BJ (cell line): Measurements from ENCODE around the gene RBAK. TPM values are rescaled to one million over a fixed set of nuclear protein-coding genes. Genes with fewer than 3 reads are reported as not detected.
"Not testable (repeated sequence)": the region's sequence is repeated elsewhere in the genome, so short reads cannot be mapped to it uniquely, and the experiment has no call there.

Experiments used
- CTCF ChIA-PET: fragments of 350-600 bp; formaldehyde crosslinking; extraction: SDS; loops from one replicate; lab custom pipeline; 2021; ENCODE audit warnings: antibody characterized with exemption, inconsistent platforms; lab: Yijun Ruan, JAX
- POLR2A ChIA-PET: fragments of 300-600 bp; sonication (Branson Sonifier 250); formaldehyde crosslinking; extraction: SDS; loops from one replicate; lab custom pipeline; 2021; ENCODE audit warnings: antibody characterized with exemption; lab: Charles Lee
- DNase-seq: peaks from one replicate; pipeline ENCODE4 v3.0.0-alpha.2; 2011; ENCODE audit warnings: low read depth
- H3K27me3 ChIP-seq: 2 replicates; pipeline ENCODE4 v1.6.0; 2011; ENCODE audit warnings: low read length; ENCODE audit not compliant: control insufficient read depth, insufficient read depth
- H3K36me3 ChIP-seq: 2 replicates; pipeline ENCODE4 v1.5.1; 2011; ENCODE audit warnings: low read length; ENCODE audit not compliant: control insufficient read depth, insufficient read depth
- H3K4me3 ChIP-seq: 2 replicates; pipeline ENCODE4 v1.5.1; 2011; ENCODE audit warnings: low read depth, mild to moderate bottlenecking, control low read depth, low read length
- polyA plus RNA-seq: library from polyadenylated mRNA; depleted of rRNA; stranded (reverse); fragments of >200 nt; gene quantifications from 2 replicates; pipeline ENCODE4 v1.2.3, GENCODE V29; 2011
- TF ChIP-seq, protein P1 (sequence below): IDR thresholded peaks from 2 replicates; pipeline ENCODE4 v1.5.1; 2011; ENCODE audit warnings: low read depth, mild to moderate bottlenecking, control low read depth, inconsistent platforms, low read length, moderate library complexity; ENCODE audit not compliant: insufficient read depth

RBAK gene
- polyA plus RNA-seq, 1 experiment, result 1.9 TPM

DNA sequence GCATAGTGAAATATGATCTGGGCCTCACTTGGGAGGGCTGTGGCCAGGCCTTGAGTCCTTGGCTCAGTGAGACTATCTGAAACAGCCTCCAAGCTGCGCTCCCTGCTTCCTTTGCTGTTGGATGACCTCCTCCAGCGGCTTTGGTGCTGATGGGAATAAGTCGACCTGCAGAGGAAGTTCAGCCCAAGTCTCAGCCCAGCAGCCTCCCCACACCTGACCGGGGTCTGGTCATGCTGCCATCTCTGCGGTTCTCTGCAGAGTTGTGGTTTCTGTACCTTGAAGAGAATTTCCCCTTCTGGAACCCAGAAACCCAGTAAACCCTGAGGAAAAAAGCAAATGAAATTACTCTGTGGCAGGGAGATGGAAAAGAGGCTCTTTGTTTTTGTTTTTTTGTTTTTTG lies 4.6 kb upstream of the RBAK start:
- TF ChIP-seq, protein P1, sequence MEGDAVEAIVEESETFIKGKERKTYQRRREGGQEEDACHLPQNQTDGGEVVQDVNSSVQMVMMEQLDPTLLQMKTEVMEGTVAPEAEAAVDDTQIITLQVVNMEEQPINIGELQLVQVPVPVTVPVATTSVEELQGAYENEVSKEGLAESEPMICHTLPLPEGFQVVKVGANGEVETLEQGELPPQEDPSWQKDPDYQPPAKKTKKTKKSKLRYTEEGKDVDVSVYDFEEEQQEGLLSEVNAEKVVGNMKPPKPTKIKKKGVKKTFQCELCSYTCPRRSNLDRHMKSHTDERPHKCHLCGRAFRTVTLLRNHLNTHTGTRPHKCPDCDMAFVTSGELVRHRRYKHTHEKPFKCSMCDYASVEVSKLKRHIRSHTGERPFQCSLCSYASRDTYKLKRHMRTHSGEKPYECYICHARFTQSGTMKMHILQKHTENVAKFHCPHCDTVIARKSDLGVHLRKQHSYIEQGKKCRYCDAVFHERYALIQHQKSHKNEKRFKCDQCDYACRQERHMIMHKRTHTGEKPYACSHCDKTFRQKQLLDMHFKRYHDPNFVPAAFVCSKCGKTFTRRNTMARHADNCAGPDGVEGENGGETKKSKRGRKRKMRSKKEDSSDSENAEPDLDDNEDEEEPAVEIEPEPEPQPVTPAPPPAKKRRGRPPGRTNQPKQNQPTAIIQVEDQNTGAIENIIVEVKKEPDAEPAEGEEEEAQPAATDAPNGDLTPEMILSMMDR, result no peak
- H3K4me3 ChIP-seq, result no peak overlapping the region
- H3K27me3 ChIP-seq, result no peaks in the 10 kb centered on the region
- no peaks in the 10 kb centered on the region for H3K36me3 ChIP-seq
- no peak for DNase-seq
- ChIA-PET CTCF (no interaction called here), POLR2A (no interaction called here)

DNA sequence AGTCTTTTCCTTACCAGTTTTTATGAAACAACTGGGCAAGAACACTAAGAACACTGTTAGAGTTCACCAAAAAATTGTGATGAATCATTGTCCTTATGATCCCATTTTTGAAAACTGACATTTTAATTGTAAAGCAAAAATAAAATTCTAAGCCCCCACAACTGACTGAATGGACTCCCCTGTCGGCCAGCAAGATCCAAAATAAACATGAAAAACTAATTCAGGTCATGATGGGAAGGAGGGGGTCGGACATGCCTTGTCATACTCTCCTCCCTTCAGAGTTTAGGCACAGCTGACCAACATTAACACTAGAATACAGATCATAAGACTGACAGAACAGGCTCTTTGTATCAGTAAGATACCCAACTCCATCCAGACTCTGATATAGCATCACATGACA lies 2.0 kb upstream of the RBAK start:
- H3K4me3 ChIP-seq, result no peak overlapping the region
- no peaks in the 10 kb centered on the region for H3K27me3 ChIP-seq
- H3K36me3 ChIP-seq, result no peaks in the 10 kb centered on the region
- CTCF ChIA-PET, result no interaction called here
- POLR2A ChIA-PET, result no interaction called here
- no peak for DNase-seq
- TF ChIP-seq, protein P1, result no peak

- CTCF ChIA-PET, POLR2A ChIA-PET, H3K36me3 ChIP-seq, DNase-seq, H3K27me3 ChIP-seq: not testable (repeated sequence)
- peak overlapping the region; percentile 72 for H3K4me3 ChIP-seq
Measured at GRCh38 chr7:5046397-5046732, 705 bp downstream of the RBAK start.

GRCh38 chr7:5047127-5047526 lies 1.5 kb downstream of the RBAK start:
- DNase-seq, H3K27me3 ChIP-seq, H3K36me3 ChIP-seq, H3K4me3 ChIP-seq, POLR2A ChIA-PET, CTCF ChIA-PET: not testable (repeated sequence)

DNA sequence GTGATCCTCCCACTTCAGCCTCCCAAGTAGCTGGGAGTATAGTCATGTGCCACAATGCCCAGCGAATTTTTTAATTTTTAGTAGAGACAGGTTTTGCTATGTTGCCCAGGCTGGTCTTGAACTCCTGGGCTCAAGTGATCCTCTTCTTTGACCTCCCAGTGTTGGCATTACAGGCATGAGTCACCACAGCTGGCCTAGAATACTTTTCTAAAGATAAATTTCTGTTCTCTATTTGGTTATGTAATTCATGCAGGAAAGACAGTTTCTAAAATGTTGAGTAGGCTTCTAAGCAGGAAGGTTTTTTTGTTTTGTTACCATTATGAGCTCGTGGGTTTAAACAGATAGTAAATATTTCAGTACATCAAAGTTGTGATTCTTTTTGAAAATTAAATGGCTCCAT lies 5.0 kb downstream of the RBAK start:
- ChIA-PET CTCF (no interaction called here), POLR2A (no interaction called here)
- TF ChIP-seq, protein P1, result no peak

GRCh38 chr7:5051731-5052130 lies 6.1 kb downstream of the RBAK start:
- DNase-seq, H3K4me3 ChIP-seq, CTCF ChIA-PET, H3K36me3 ChIP-seq, POLR2A ChIA-PET, H3K27me3 ChIP-seq: not testable (repeated sequence)

More for the DNA sequence above, 5.0 kb downstream of the RBAK start:
- no peak overlapping the region for H3K4me3 ChIP-seq
- peaks cover 1% of the 10 kb centered on the region; the same call in 1 of the 2 replicates for H3K36me3 ChIP-seq
- no peak for DNase-seq
- no peaks in the 10 kb centered on the region for H3K27me3 ChIP-seq

GRCh38 chr7:5053175-5053574 lies 7.5 kb downstream of the RBAK start:
- TF ChIP-seq, protein P1, result no peak
- H3K4me3 ChIP-seq, result no peak overlapping the region
- POLR2A ChIA-PET, result no interaction called here
- no peak for DNase-seq
- H3K36me3 ChIP-seq, result peaks cover 3% of the 10 kb centered on the region
- H3K27me3 ChIP-seq, result no peaks in the 10 kb centered on the region
- CTCF ChIA-PET, result no interaction called here
